SJCRH30 (cell line): ENCODE results near the gene HMGCS1. TPM values are rescaled to one million over a fixed set of nuclear protein-coding genes. Genes with fewer than 3 reads are reported as not detected.
"Not testable (repeated sequence)": the region's sequence is repeated elsewhere in the genome, so short reads cannot be mapped to it uniquely, and the experiment has no call there.

Source experiments
- DNase-seq, 2 experiments: peaks; one replicate each; pipeline ENCODE4 v3.0.0-alpha.2; 2015 to 2020
- H3K27ac ChIP-seq: fragments of 250-450 bp; sonication (Bioruptor Pico); 2 replicates; pipeline ENCODE4 v1.5.1; 2020; ENCODE audit warnings: mild to moderate bottlenecking, moderate library complexity
- H3K27me3 ChIP-seq: fragments of 250-450 bp; sonication (Bioruptor Pico); 2 replicates; pipeline ENCODE4 v1.5.1; 2020; ENCODE audit warnings: mild to moderate bottlenecking, moderate library complexity
- H3K36me3 ChIP-seq: fragments of 250-450 bp; sonication (Bioruptor Pico); 2 replicates; pipeline ENCODE4 v1.5.1; 2020; ENCODE audit warnings: mild to moderate bottlenecking, moderate library complexity
- H3K4me1 ChIP-seq: fragments of 250-450 bp; sonication (Bioruptor Pico); 2 replicates; pipeline ENCODE4 v1.5.1; 2020; ENCODE audit warnings: mild to moderate bottlenecking, moderate library complexity
- H3K4me3 ChIP-seq: fragments of 250-450 bp; sonication (Bioruptor Pico); 2 replicates; pipeline ENCODE4 v1.5.1; 2020; ENCODE audit warnings: mild to moderate bottlenecking, moderate library complexity
- H3K9me3 ChIP-seq: fragments of 250-450 bp; sonication (Bioruptor Pico); replicated peaks from 2 replicates; pipeline ENCODE4 v1.5.1; 2020; ENCODE audit warnings: mild to moderate bottlenecking, moderate library complexity
- total RNA-seq: library from RNA; depleted of rRNA; stranded (reverse); fragments of >200 nt; shearing (Covaris generic); gene quantifications from 2 replicates; pipeline ENCODE4 v1.2.3, GENCODE V29; 2014

Gene HMGCS1
- total RNA-seq, 1 experiment from 2014 or later, result 75.2 TPM

- no peak overlapping the region for H3K27ac ChIP-seq
- no peak for DNase-seq
- H3K4me1 ChIP-seq, result no peaks in the 10 kb centered on the region
- no peaks in the 10 kb centered on the region for H3K27me3 ChIP-seq
- H3K4me3 ChIP-seq, result no peak overlapping the region
- no peaks in the 10 kb centered on the region for H3K36me3 ChIP-seq
- no peaks in the 10 kb centered on the region for H3K9me3 ChIP-seq
Measured at GRCh38 chr5:43274435-43275114, 38.6 kb downstream of the HMGCS1 start.

GRCh38 chr5:43273552-43273951, 39.7 kb downstream of the HMGCS1 start:
- H3K4me1 ChIP-seq, result no peaks in the 10 kb centered on the region
- H3K36me3 ChIP-seq, result no peaks in the 10 kb centered on the region
- no peak overlapping the region for H3K4me3 ChIP-seq
- no peaks in the 10 kb centered on the region for H3K9me3 ChIP-seq
- H3K27ac ChIP-seq, result no peak overlapping the region
- no peak for DNase-seq
- H3K27me3 ChIP-seq, result no peaks in the 10 kb centered on the region

- no peaks in the 10 kb centered on the region for H3K9me3 ChIP-seq
- H3K27ac ChIP-seq, result no peak overlapping the region
- no peak overlapping the region for H3K4me3 ChIP-seq
- no peaks in the 10 kb centered on the region for H3K4me1 ChIP-seq
- H3K27me3 ChIP-seq, result no peaks in the 10 kb centered on the region
- no peak for DNase-seq
- no peaks in the 10 kb centered on the region for H3K36me3 ChIP-seq
Measured at GRCh38 chr5:43270645-43271044, 42.6 kb downstream of the HMGCS1 start.

- no peaks in the 10 kb centered on the region for H3K27me3 ChIP-seq
- no peak overlapping the region for H3K4me3 ChIP-seq
- H3K4me1 ChIP-seq, result no peaks in the 10 kb centered on the region
- no peaks in the 10 kb centered on the region for H3K9me3 ChIP-seq
- no peak overlapping the region for H3K27ac ChIP-seq
- no peak for DNase-seq
- H3K36me3 ChIP-seq, result no peaks in the 10 kb centered on the region
Measured at GRCh38 chr5:43268188-43268820, 44.9 kb downstream of the HMGCS1 start.

GRCh38 chr5:43262269-43262668, 50.9 kb downstream of the HMGCS1 start:
- H3K27me3 ChIP-seq, DNase-seq, H3K4me1 ChIP-seq: not testable (repeated sequence)

GRCh38 chr5:43258116-43258515, 55.1 kb downstream of the HMGCS1 start:
- H3K36me3 ChIP-seq, result no peaks in the 10 kb centered on the region
- no peaks in the 10 kb centered on the region for H3K4me1 ChIP-seq
- no peak for DNase-seq

More at GRCh38 chr5:43262269-43262668, 50.9 kb downstream of the HMGCS1 start:
- not testable (repeated sequence) for H3K36me3 ChIP-seq, H3K4me3 ChIP-seq, H3K9me3 ChIP-seq, H3K27ac ChIP-seq

GRCh38 chr5:43256261-43256966, 56.8 kb downstream of the HMGCS1 start:
- Histone ChIP-seq H3K4me1 (no peaks in the 10 kb centered on the region), H3K4me3 (no peak overlapping the region), H3K36me3 (no peaks in the 10 kb centered on the region), H3K9me3 (no peaks in the 10 kb centered on the region), H3K27ac (no peak overlapping the region), H3K27me3 (no peaks in the 10 kb centered on the region)
- DNase-seq, result no peak

More at GRCh38 chr5:43258116-43258515, 55.1 kb downstream of the HMGCS1 start:
- Histone ChIP-seq H3K9me3 (peaks cover 3% of the 10 kb centered on the region; the same call in 1 of the 2 replicates), H3K27ac (no peak overlapping the region), H3K4me3 (no peak overlapping the region), H3K27me3 (no peaks in the 10 kb centered on the region)

- Histone ChIP-seq H3K27ac (no peak overlapping the region), H3K27me3 (no peaks in the 10 kb centered on the region), H3K36me3 (no peaks in the 10 kb centered on the region), H3K4me3 (no peak overlapping the region), H3K9me3 (no peaks in the 10 kb centered on the region), H3K4me1 (no peaks in the 10 kb centered on the region)
- no peak for DNase-seq
Measured at GRCh38 chr5:43255704-43256103, 57.5 kb downstream of the HMGCS1 start.

- no peaks in the 10 kb centered on the region; the same call in 1 of the 2 replicates for H3K9me3 ChIP-seq
- no peak overlapping the region for H3K27ac ChIP-seq
- no peak overlapping the region for H3K4me3 ChIP-seq
- DNase-seq, result no peak
- H3K4me1 ChIP-seq, result no peaks in the 10 kb centered on the region
- H3K27me3 ChIP-seq, result no peaks in the 10 kb centered on the region; the same call in 1 of the 2 replicates
- no peaks in the 10 kb centered on the region for H3K36me3 ChIP-seq
Measured at GRCh38 chr5:43251754-43252153, 61.5 kb downstream of the HMGCS1 start.

- Histone ChIP-seq H3K9me3 (no peaks in the 10 kb centered on the region; the same call in 1 of the 2 replicates), H3K36me3 (no peaks in the 10 kb centered on the region), H3K27me3 (no peaks in the 10 kb centered on the region; the same call in 1 of the 2 replicates), H3K27ac (no peak overlapping the region), H3K4me1 (peaks cover 8% of the 10 kb centered on the region), H3K4me3 (no peak overlapping the region)
- no peak for DNase-seq
Measured at GRCh38 chr5:43245724-43246385, 67.4 kb downstream of the HMGCS1 start.

- H3K36me3 ChIP-seq, result no peaks in the 10 kb centered on the region
- H3K27me3 ChIP-seq, result no peaks in the 10 kb centered on the region; the same call in 1 of the 2 replicates
- H3K4me1 ChIP-seq, result peaks cover 8% of the 10 kb centered on the region
- no peak overlapping the region for H3K4me3 ChIP-seq
- no peak overlapping the region for H3K27ac ChIP-seq
- DNase-seq, result no peak
- H3K9me3 ChIP-seq, result no peaks in the 10 kb centered on the region; the same call in 1 of the 2 replicates
Measured at GRCh38 chr5:43244823-43245565, 68.2 kb downstream of the HMGCS1 start.

- Histone ChIP-seq H3K9me3 (no peaks in the 10 kb centered on the region; the same call in 1 of the 2 replicates), H3K36me3 (no peaks in the 10 kb centered on the region), H3K27ac (no peak overlapping the region), H3K4me3 (no peak overlapping the region), H3K4me1 (peaks cover 8% of the 10 kb centered on the region), H3K27me3 (no peaks in the 10 kb centered on the region; the same call in 1 of the 2 replicates)
- DNase-seq, result no peak
Measured at GRCh38 chr5:43243270-43243669, 69.9 kb downstream of the HMGCS1 start.

GRCh38 chr5:43242196-43242595, 71.0 kb downstream of the HMGCS1 start:
- DNase-seq, result peak; percentile 75 to 84
- no peaks in the 10 kb centered on the region for H3K36me3 ChIP-seq
- H3K9me3 ChIP-seq, result no peaks in the 10 kb centered on the region; the same call in 1 of the 2 replicates
- H3K27me3 ChIP-seq, result no peaks in the 10 kb centered on the region; the same call in 1 of the 2 replicates
- no peak overlapping the region for H3K27ac ChIP-seq
- peaks cover 8% of the 10 kb centered on the region for H3K4me1 ChIP-seq
- no peak overlapping the region for H3K4me3 ChIP-seq
